Stomach (tissue), 4 donors: ENCODE data around the gene BTNL9.
"Not testable (repeated sequence)": the region's sequence is repeated elsewhere in the genome, so short reads cannot be mapped to it uniquely, and the experiment has no call there.

Experiments used
- POLR2A ChIP-seq, 4 donors: fragments of 450-650 bp; IDR thresholded peaks; one replicate each; pipeline ENCODE4 v1.6.1; 2016; ENCODE audit warnings: antibody characterized with exemption in 4 of 4, control low read depth in 2 of 4, mild to moderate bottlenecking in 1 of 4, moderate library complexity in 1 of 4
- POLR2AphosphoS5 ChIP-seq, 3 donors: sonication (generic); formaldehyde crosslinking; IDR thresholded peaks; one replicate each; pipeline ENCODE4 v1.6.1; 2016; ENCODE audit warnings: antibody characterized with exemption in 3 of 3
- TF ChIP-seq, protein P1 (sequence below), 7 experiments: fragments of 450-650 bp in 4 of 7; fragments of 200-600 bp in 3 of 7; sonication (generic) in 3 of 7; IDR thresholded peaks; one replicate each; pipeline ENCODE4 v1.5.1; 2016 to 2019; ENCODE audit warnings: antibody characterized with exemption in 7 of 7, control low read depth in 2 of 7, mild to moderate bottlenecking in 1 of 7

DNA sequence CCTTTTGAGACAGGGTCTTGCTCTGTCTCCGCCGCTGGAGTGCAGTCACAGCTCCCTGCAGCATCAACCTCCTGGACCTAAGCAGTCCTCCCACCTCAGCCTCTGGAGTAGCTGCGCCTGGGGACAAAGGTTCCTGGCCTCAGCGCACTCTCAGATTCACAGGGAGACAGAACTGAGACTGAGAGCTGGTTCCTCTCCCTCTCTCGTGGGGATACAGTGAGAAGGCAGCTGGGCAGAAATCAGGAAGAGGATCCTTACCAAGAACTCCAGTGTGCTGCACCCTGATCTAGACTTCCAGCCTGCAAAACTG is 64.1 kb downstream of the BTNL9 start:
- TF ChIP-seq, protein P1, sequence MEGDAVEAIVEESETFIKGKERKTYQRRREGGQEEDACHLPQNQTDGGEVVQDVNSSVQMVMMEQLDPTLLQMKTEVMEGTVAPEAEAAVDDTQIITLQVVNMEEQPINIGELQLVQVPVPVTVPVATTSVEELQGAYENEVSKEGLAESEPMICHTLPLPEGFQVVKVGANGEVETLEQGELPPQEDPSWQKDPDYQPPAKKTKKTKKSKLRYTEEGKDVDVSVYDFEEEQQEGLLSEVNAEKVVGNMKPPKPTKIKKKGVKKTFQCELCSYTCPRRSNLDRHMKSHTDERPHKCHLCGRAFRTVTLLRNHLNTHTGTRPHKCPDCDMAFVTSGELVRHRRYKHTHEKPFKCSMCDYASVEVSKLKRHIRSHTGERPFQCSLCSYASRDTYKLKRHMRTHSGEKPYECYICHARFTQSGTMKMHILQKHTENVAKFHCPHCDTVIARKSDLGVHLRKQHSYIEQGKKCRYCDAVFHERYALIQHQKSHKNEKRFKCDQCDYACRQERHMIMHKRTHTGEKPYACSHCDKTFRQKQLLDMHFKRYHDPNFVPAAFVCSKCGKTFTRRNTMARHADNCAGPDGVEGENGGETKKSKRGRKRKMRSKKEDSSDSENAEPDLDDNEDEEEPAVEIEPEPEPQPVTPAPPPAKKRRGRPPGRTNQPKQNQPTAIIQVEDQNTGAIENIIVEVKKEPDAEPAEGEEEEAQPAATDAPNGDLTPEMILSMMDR (IDR thresholded peaks at IDR 0.05), result not testable (repeated sequence)
- TF ChIP-seq POLR2AphosphoS5, POLR2A (IDR thresholded peaks at IDR 0.05): not testable (repeated sequence)
